GM12875 (cell line): ENCODE measurements around the gene ROBO1.
"Not testable (repeated sequence)": the region's sequence is repeated elsewhere in the genome, so short reads cannot be mapped to it uniquely, and the experiment has no call there.

Source experiments
- H3K4me3 ChIP-seq: one replicate; pipeline ENCODE4 v1.5.1; 2011; ENCODE audit warnings: low read depth, low read length, control low read depth
- CTCF ChIP-seq: IDR thresholded peaks from 2 replicates; pipeline ENCODE4 v1.5.1; 2011; ENCODE audit warnings: low read depth, mild to moderate bottlenecking, control low read depth, inconsistent platforms, low read length, moderate library complexity, borderline replicate concordance; ENCODE audit not compliant: insufficient read depth

The ROBO1 gene

GRCh38 chr3:78894787-78895186 is 873.0 kb downstream of the ROBO1 start:
- H3K4me3 ChIP-seq: no peak overlapping the region
- no peak for TF ChIP-seq CTCF

- H3K4me3 ChIP-seq: no peak overlapping the region
- TF ChIP-seq CTCF: no peak
Measured at GRCh38 chr3:78893161-78893560, 874.6 kb downstream of the ROBO1 start.

- TF ChIP-seq CTCF: no peak
- no peak overlapping the region for H3K4me3 ChIP-seq
Measured at GRCh38 chr3:78889348-78889747, 878.5 kb downstream of the ROBO1 start.

- H3K4me3 ChIP-seq: no peak overlapping the region
- TF ChIP-seq CTCF: no peak
Measured at GRCh38 chr3:78888635-78889034, 879.2 kb downstream of the ROBO1 start.

- H3K4me3 ChIP-seq: no peak overlapping the region
- no peak for TF ChIP-seq CTCF
Measured at GRCh38 chr3:78887547-78888011, 880.2 kb downstream of the ROBO1 start.

GRCh38 chr3:78887029-78887428 is 880.8 kb downstream of the ROBO1 start:
- H3K4me3 ChIP-seq: no peak overlapping the region
- no peak for TF ChIP-seq CTCF

GRCh38 chr3:78884567-78884966 is 883.2 kb downstream of the ROBO1 start:
- not testable (repeated sequence) for H3K4me3 ChIP-seq

GRCh38 chr3:78882251-78882650 is 885.5 kb downstream of the ROBO1 start:
- H3K4me3 ChIP-seq: no peak overlapping the region
- no peak for TF ChIP-seq CTCF
